Measurements from ENCODE around the gene L3MBTL4. TPM values are rescaled to one million over a fixed set of nuclear protein-coding genes. Genes with fewer than 3 reads are reported as not detected.
"Not testable (repeated sequence)": the region's sequence is repeated elsewhere in the genome, so short reads cannot be mapped to it uniquely, and the experiment has no call there.

The L3MBTL4 gene
- total RNA-seq, 2 experiments from 2014 or later: 0.29 to 0.31 TPM

DNA sequence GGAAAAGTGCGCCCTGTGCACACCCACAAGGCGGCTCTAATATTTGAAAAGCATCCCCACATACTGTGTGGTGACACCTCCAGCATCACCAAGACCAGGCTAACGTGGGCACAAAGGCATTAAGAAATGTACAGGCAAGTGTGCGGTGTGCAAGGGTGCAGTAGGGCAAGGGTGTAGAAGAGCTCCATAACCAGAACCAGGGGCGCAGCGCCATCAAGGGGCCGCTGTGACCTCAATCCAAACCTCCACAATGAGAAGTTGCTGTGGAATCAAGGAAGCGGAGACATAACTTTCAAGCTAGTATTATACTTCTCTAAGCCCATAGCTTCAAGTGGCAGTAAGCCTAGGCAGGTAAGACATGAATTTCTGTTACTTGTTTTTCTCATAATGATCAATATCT is 13.0 kb downstream of the L3MBTL4 start:
- no peak for DNase-seq
- Mint-ChIP-seq H3K4me1 (ENCODE audit: low read depth) (no peaks in the 10 kb centered on the region), H3K36me3 (no peaks in the 10 kb centered on the region), H3K9me3 (no peaks in the 10 kb centered on the region), H3K27ac (no peak overlapping the region), H3K27me3 (no peaks in the 10 kb centered on the region), H3K4me3 (no peak overlapping the region)
- ChIA-PET CTCF (no interaction called here), POLR2A (no interaction called here)
- intact Hi-C loops (cut with micrococcal nuclease): no loop called here

DNA sequence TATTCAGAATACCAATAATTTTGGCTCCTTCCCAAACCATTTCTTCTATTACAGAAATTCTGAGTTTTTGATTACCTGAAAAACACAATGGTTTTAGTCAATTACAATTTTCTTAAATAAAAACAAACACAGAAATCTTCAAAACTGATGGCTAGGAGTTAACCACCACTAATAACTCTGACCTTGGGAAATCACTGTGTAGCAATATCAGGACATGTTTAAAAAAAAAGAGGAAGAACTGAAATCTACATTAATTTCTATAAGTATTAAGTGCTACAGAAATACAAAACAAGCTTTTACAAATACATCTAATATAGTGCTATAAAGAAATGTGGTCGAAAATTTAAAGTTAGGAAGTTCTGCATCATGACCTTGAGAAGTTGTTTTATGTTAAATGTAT is 14.9 kb downstream of the L3MBTL4 start:
- Mint-ChIP-seq H3K9me3 (no peaks in the 10 kb centered on the region), H3K36me3 (no peaks in the 10 kb centered on the region), H3K4me3 (no peak overlapping the region), H3K27me3 (no peaks in the 10 kb centered on the region), H3K27ac (no peak overlapping the region), H3K4me1 (ENCODE audit: low read depth) (no peaks in the 10 kb centered on the region)
- ChIA-PET CTCF (no interaction called here), POLR2A (no interaction called here)
- intact Hi-C loops (cut with micrococcal nuclease): no loop called here
- DNase-seq: no peak

DNA sequence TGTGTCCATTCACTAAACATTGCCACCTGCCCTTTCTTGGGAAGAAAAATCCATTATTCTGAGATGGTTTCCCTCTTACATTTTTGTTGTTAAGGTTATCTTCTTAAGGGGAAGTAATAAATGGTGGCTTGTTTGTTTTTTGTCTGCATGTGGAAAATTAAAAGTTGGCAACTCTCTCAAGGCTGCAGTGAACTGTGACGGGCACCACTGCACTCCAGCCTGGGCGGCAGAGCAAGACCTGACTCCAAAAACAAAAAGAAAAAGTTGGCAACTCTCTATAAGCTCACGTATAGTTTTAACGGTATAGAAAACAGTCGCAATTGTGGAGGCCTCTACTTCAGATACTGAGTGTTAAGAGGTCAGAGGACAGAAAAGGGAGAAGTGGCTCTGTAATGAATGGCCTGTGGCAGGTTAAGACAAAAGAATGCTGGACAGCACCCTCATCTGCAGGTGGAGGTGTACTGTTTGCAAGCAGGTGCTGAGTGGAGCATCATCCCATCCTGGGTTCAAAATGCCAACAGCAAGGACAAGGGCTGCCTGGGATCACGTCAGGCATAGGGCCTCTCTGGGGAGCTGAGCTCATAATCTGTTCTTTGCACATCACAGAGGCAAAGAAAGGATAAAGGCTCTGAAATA is 16.7 kb downstream of the L3MBTL4 start:
- Mint-ChIP-seq H3K27ac (no peak overlapping the region), H3K27me3 (no peaks in the 10 kb centered on the region), H3K4me3 (no peak overlapping the region), H3K9me3 (no peaks in the 10 kb centered on the region), H3K36me3 (no peaks in the 10 kb centered on the region), H3K4me1 (ENCODE audit: low read depth) (no peaks in the 10 kb centered on the region)
- ChIA-PET CTCF (no interaction called here), POLR2A (no interaction called here)
- DNase-seq: no peak
- intact Hi-C loops (cut with micrococcal nuclease): no loop called here

DNA sequence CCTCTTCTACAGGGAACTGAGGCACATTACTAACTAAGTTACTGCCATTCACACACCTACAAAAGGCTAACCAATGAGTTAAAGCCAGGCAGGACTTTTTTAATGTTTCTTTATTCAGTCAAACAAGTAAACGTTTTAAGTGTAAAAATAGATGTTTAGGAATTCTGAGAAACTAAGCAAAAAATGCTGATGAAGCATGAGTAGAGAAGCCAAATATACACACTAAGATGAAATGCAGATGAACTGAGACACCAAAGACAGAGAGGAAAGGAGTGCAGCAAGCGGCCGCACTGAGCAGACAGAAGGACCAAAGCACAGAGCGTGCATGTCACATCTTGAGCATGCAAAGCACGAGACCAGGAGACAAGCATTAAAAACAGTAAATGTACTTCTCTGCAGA is 17.9 kb downstream of the L3MBTL4 start:
- intact Hi-C loops (cut with micrococcal nuclease): no loop called here
- Mint-ChIP-seq H3K27me3 (no peaks in the 10 kb centered on the region), H3K27ac (no peak overlapping the region), H3K4me3 (no peak overlapping the region), H3K36me3 (no peaks in the 10 kb centered on the region), H3K4me1 (ENCODE audit: low read depth) (no peaks in the 10 kb centered on the region), H3K9me3 (peaks cover 8% of the 10 kb centered on the region)
- POLR2A ChIA-PET: no interaction called here
- no peak for DNase-seq
- CTCF ChIA-PET: no interaction called here

DNA sequence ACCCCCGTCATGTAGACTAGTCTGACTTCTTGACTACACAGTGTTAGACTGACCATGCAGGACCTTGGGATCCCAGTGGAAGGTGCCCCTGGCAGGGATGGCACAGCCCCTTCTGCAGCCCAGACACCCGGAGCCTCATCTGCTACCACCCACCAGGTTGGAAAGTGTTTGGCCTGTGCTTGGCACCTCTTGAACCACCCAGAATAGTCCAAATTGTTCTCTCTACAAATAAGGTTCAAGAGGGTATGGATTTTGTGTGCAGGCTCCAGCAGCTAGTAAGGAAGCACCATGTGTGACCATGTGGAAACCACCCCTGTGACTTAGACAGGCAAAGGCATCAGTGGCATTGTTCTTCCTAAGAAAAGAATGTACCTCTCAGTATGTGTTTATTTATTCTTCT is 18.4 kb downstream of the L3MBTL4 start:
- Mint-ChIP-seq H3K4me1 (ENCODE audit: low read depth) (no peaks in the 10 kb centered on the region), H3K36me3 (no peaks in the 10 kb centered on the region), H3K9me3 (peaks cover 13% of the 10 kb centered on the region), H3K27me3 (no peaks in the 10 kb centered on the region), H3K27ac (no peak overlapping the region), H3K4me3 (no peak overlapping the region)
- ChIA-PET CTCF (no interaction called here), POLR2A (no interaction called here)
- intact Hi-C loops (cut with micrococcal nuclease): no loop called here
- DNase-seq: no peak

DNA sequence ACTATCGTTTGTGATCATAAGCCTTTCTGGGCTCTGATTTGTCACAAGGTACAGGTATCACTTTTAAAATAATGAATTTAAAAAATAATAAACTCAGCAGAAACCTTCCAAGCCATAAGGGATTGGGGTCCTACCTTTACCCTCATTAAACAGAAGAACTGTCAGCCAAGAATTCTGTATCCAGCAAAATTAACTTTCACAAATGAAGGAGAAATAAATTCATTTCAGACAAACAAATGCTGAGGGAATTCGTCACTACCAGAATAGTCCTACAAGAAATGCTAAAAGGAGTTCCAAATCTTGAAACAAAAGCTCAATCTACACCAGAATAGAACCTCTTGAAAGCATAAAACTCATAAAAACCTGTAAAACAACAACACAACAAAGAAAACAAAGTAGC is 25.7 kb downstream of the L3MBTL4 start:
- no peaks in the 10 kb centered on the region for H3K36me3 Mint-ChIP-seq
- ChIA-PET POLR2A (no interaction called here), CTCF (no interaction called here)
- intact Hi-C loops (cut with micrococcal nuclease): no loop called here
- no peak overlapping the region for H3K4me3 Mint-ChIP-seq
- no peaks in the 10 kb centered on the region for H3K4me1 Mint-ChIP-seq (ENCODE audit: low read depth)
- H3K27me3 Mint-ChIP-seq: no peaks in the 10 kb centered on the region
- peaks cover 24% of the 10 kb centered on the region for H3K9me3 Mint-ChIP-seq
- no peak overlapping the region for H3K27ac Mint-ChIP-seq
- no peak for DNase-seq

- POLR2A ChIA-PET: no interaction called here
- intact Hi-C loops (cut with micrococcal nuclease): no loop called here
These were observed 31.7 kb downstream of the L3MBTL4 start for GRCh38 chr18:6382963-6383362.

DNA sequence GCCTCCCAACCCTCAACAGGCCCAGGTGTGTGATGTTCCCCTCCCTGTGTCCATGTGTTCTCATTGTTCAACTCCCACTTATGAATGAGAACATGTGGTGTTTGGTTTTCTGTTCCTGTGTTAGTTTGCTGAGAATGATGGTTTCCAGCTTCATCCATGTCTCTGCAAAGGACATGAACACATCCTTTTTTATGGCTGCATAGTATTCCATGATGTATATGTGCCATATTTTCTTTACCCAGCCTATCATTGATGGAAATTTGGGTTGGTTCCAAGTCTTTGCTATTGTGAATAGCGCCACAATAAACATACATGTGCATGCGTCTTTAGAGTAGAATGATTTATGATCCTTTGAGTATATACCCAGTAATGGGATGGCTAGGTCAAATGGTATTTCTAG is 37.2 kb downstream of the L3MBTL4 start:
- H3K27ac Mint-ChIP-seq; POLR2A ChIA-PET; intact Hi-C loops (cut with micrococcal nuclease); CTCF ChIA-PET; H3K36me3 Mint-ChIP-seq; H3K27me3 Mint-ChIP-seq; H3K4me3 Mint-ChIP-seq; H3K4me1 Mint-ChIP-seq (ENCODE audit: low read depth); DNase-seq: not testable (repeated sequence)
- peaks cover 31% of the 10 kb centered on the region for H3K9me3 Mint-ChIP-seq

More at GRCh38 chr18:6382963-6383362, 31.7 kb downstream of the L3MBTL4 start:
- Mint-ChIP-seq H3K36me3 (no peaks in the 10 kb centered on the region), H3K9me3 (peaks cover 22% of the 10 kb centered on the region), H3K4me1 (ENCODE audit: low read depth) (no peaks in the 10 kb centered on the region), H3K27ac (no peak overlapping the region), H3K27me3 (no peaks in the 10 kb centered on the region), H3K4me3 (no peak overlapping the region)
- DNase-seq: no peak
- CTCF ChIA-PET: no interaction called here

- CTCF ChIA-PET: interaction anchor here (0.6 kb wide), 1 partner anchor 189 kb away, joined by 3 read pairs; no protein-coding TSS in a partner anchor
- POLR2A ChIA-PET: no interaction called here
- H3K4me1 Mint-ChIP-seq (ENCODE audit: low read depth): no peaks in the 10 kb centered on the region
These were observed 38.1 kb downstream of the L3MBTL4 start for GRCh38 chr18:6376433-6377229.

GRCh38 chr18:6374935-6375529 is 39.7 kb downstream of the L3MBTL4 start:
- ChIA-PET CTCF (no interaction called here), POLR2A (no interaction called here)
- H3K9me3 Mint-ChIP-seq: peaks cover 25% of the 10 kb centered on the region
- H3K4me3 Mint-ChIP-seq: no peak overlapping the region
- H3K36me3 Mint-ChIP-seq: no peaks in the 10 kb centered on the region
- no peaks in the 10 kb centered on the region for H3K27me3 Mint-ChIP-seq
- H3K4me1 Mint-ChIP-seq (ENCODE audit: low read depth): no peaks in the 10 kb centered on the region
- H3K27ac Mint-ChIP-seq: no peak overlapping the region
- intact Hi-C loops (cut with micrococcal nuclease): no loop called here
- DNase-seq: no peak

More at GRCh38 chr18:6376433-6377229, 38.1 kb downstream of the L3MBTL4 start:
- no peak overlapping the region for H3K4me3 Mint-ChIP-seq
- no peak overlapping the region for H3K27ac Mint-ChIP-seq
- intact Hi-C loops (cut with micrococcal nuclease): no loop called here
- DNase-seq: no peak
- H3K27me3 Mint-ChIP-seq: no peaks in the 10 kb centered on the region
- H3K36me3 Mint-ChIP-seq: no peaks in the 10 kb centered on the region
- peaks cover 32% of the 10 kb centered on the region for H3K9me3 Mint-ChIP-seq

- Mint-ChIP-seq H3K27me3 (no peaks in the 10 kb centered on the region), H3K4me3 (no peak overlapping the region)
- POLR2A ChIA-PET: no interaction called here
These were observed 40.4 kb downstream of the L3MBTL4 start for GRCh38 chr18:6374340-6374739.

DNA sequence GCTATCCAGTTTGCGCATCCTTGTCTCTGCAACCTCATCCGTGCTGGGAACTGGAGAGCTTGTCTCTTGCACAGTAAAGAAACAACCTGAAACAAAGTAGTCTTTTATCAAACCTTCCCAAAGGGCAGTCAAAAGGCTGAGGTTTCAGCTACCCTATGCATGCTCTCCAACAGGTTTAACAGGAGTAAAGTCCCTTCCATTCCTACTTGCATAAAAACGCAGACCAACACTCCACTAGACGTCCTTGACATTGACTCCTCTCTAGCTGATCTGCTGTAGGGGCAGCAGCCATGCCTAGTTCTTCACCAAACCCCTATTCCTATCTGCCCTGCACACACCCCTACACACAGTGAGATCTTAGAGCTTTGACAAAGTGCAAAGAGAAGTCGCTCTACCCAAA is 41.5 kb downstream of the L3MBTL4 start:
- no peak overlapping the region for H3K4me3 Mint-ChIP-seq
- intact Hi-C loops (cut with micrococcal nuclease): no loop called here
- H3K27ac Mint-ChIP-seq: no peak overlapping the region
- H3K9me3 Mint-ChIP-seq: peaks cover 16% of the 10 kb centered on the region
- H3K4me1 Mint-ChIP-seq (ENCODE audit: low read depth): no peaks in the 10 kb centered on the region
- POLR2A ChIA-PET: no interaction called here
- H3K27me3 Mint-ChIP-seq: no peaks in the 10 kb centered on the region
- CTCF ChIA-PET: no interaction called here
- DNase-seq: no peak
- no peaks in the 10 kb centered on the region for H3K36me3 Mint-ChIP-seq

More at GRCh38 chr18:6374340-6374739, 40.4 kb downstream of the L3MBTL4 start:
- H3K9me3 Mint-ChIP-seq: peaks cover 21% of the 10 kb centered on the region
- H3K4me1 Mint-ChIP-seq (ENCODE audit: low read depth): no peaks in the 10 kb centered on the region
- intact Hi-C loops (cut with micrococcal nuclease): no loop called here
- no peak for DNase-seq
- CTCF ChIA-PET: no interaction called here
- no peaks in the 10 kb centered on the region for H3K36me3 Mint-ChIP-seq
- no peak overlapping the region for H3K27ac Mint-ChIP-seq

Measured in activated CD4-positive, alpha-beta memory T cell treated with anti-CD3 and anti-CD28 coated beads for 36 hours (primary cell).